H7 (cell line): Measurements from ENCODE around the gene DGKA. TPM values are rescaled to one million over a fixed set of nuclear protein-coding genes. Genes with fewer than 3 reads are reported as not detected.
"Not testable (repeated sequence)": the region's sequence is repeated elsewhere in the genome, so short reads cannot be mapped to it uniquely, and the experiment has no call there.

ENCODE experiments used
- DNase-seq: peaks from one replicate; pipeline ENCODE4 v3.0.0; 2012
- H3K27me3 ChIP-seq: 2 replicates; pipeline ENCODE4 v1.6.0; 2011; ENCODE audit warnings: mild to moderate bottlenecking, low read length; ENCODE audit not compliant: control insufficient read depth, insufficient read depth
- H3K36me3 ChIP-seq: replicated peaks from 2 replicates; pipeline ENCODE4 v1.5.1; 2011; ENCODE audit warnings: low read length; ENCODE audit not compliant: control insufficient read depth, insufficient read depth
- H3K4me3 ChIP-seq: 2 replicates; pipeline ENCODE4 v1.5.1; 2011; ENCODE audit warnings: low read depth, mild to moderate bottlenecking, control low read depth, low read length, moderate library complexity; ENCODE audit not compliant: insufficient read depth
- total RNA-seq: library from RNA; depleted of rRNA; stranded (reverse); fragments of >200 nt; shearing (Covaris generic); gene quantifications from 2 replicates; pipeline ENCODE4 v1.2.3, GENCODE V29; 2014; rRNA removed

Gene DGKA
- total RNA-seq = 7.9 and 10.9 TPM in 2 replicates

GRCh38 chr12:55930771-55931316, at the start of gene DGKA:
TSS of gene DGKA (plus strand) at chr12:55931162. CDS start at chr12:55936504, 5,342 bp downstream.
- Histone ChIP-seq H3K27me3 (peaks cover 35% of the 10 kb centered on the region), H3K4me3 (peak within 1 kb of the TSS; percentile 59), H3K36me3 (no peaks in the 10 kb centered on the region)
- peak; percentile 77 for DNase-seq

DNA sequence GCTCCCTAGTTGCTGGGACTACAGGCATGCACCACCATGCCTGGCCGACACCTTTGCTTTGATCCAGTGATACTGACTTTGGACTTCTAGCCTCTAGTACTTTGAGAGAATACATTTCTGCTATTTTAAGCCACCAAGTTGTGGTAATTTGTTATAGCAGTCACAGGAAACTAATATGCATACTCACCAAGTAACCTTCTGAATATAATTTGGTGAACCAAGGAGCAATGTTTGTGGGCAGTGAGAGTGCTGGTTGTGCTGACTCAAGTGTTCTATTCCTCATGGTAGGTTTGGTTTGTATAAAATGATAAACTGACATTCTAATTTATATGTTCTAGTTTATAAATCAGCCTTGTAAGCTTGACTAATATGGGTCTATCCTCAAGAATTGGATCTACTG, 45.8 kb upstream of the DGKA start:
- Histone ChIP-seq H3K36me3 (no peaks in the 10 kb centered on the region), H3K27me3 (no peaks in the 10 kb centered on the region), H3K4me3 (no peak overlapping the region)
- DNase-seq = no peak

GRCh38 chr12:55891310-55891709, 39.7 kb upstream of the DGKA start:
- Histone ChIP-seq H3K27me3 (no peaks in the 10 kb centered on the region), H3K4me3 (no peak overlapping the region), H3K36me3 (no peaks in the 10 kb centered on the region)
- no peak for DNase-seq

GRCh38 chr12:55893723-55894122, 37.2 kb upstream of the DGKA start:
- no peaks in the 10 kb centered on the region for H3K36me3 ChIP-seq
- H3K4me3 ChIP-seq = no peak overlapping the region
- DNase-seq = no peak
- H3K27me3 ChIP-seq = no peaks in the 10 kb centered on the region

GRCh38 chr12:55899082-55899481, 31.9 kb upstream of the DGKA start:
- Histone ChIP-seq H3K4me3 (no peak overlapping the region), H3K27me3 (no peaks in the 10 kb centered on the region), H3K36me3 (peaks cover 10% of the 10 kb centered on the region)
- DNase-seq = no peak

DNA sequence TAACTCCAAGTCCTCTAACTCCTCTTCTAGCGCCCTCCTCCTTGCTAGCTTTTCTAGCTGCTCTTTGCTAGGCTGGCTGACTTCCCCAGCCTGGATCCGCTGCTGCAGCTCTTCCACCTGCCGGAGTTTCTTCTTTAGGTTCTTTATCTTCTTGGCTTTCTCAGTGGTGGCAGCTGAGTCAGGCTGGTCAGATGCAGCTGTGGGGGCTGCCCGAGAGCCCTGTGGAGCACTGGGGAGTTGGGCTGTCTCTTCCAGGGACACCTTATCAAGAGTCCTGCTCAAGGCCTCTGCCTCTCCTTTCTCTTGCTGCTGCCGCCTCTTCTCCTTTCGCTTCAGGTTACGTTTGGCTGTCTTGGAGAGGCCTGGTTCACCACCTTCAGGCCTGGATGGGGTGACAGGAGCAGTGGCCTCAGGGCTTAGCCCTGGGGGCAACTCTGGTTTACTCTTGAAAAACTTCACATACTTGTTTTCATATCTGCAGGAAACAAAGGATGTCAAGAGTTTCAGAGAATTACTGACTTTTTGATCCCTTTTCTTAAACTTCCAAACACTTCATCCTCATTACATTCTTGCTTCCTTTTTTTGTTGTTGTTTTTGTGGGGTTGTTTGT, 29.0 kb upstream of the DGKA start:
- no peak for DNase-seq
- Histone ChIP-seq H3K27me3 (no peaks in the 10 kb centered on the region), H3K36me3 (peaks cover 10% of the 10 kb centered on the region), H3K4me3 (no peak overlapping the region)

DNA sequence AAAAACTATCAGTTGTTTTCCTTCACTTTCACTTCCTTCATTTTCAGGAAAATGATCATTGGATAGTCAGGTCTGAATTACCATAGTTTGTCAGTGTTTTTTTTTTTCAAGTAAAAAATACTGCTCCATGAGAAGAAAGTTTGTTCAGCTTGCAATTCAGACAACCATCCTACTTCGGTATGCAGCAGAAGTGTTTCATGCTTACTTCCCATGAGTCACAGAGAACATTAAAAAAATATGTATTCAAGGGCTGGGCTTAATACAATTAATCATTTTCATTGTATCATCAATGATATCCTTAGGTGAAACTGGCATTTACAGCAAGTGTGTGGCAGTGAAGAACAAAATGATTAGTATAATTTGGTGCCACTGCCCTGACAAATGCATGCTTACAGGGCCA, 24.9 kb upstream of the DGKA start:
- no peak for DNase-seq
- no peak overlapping the region for H3K4me3 ChIP-seq
- no peaks in the 10 kb centered on the region for H3K27me3 ChIP-seq
- H3K36me3 ChIP-seq = peaks cover 9% of the 10 kb centered on the region

GRCh38 chr12:55908726-55909512, 22.0 kb upstream of the DGKA start:
- no peaks in the 10 kb centered on the region for H3K27me3 ChIP-seq
- no peaks in the 10 kb centered on the region for H3K36me3 ChIP-seq
- DNase-seq = no peak
- no peak overlapping the region for H3K4me3 ChIP-seq

DNA sequence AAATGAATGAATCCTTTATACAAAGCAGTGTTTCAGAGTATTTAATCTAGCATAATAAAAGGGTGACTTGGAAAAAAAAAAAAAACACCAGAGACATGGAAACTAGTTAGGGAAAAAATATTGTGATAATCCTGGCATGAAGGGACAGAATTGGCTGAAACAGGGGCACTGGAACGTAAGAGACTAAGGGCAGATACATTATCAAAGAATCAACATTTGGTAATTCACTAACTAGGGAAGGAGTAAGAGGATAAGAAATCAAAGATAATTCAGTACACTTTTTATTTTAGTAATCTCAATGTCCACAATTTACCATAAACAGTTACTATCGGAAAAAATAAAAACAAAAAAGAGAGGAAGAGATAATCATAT, 21.5 kb upstream of the DGKA start:
- Histone ChIP-seq H3K4me3 (no peak overlapping the region), H3K36me3 (no peaks in the 10 kb centered on the region), H3K27me3 (no peaks in the 10 kb centered on the region)
- no peak for DNase-seq

DNA sequence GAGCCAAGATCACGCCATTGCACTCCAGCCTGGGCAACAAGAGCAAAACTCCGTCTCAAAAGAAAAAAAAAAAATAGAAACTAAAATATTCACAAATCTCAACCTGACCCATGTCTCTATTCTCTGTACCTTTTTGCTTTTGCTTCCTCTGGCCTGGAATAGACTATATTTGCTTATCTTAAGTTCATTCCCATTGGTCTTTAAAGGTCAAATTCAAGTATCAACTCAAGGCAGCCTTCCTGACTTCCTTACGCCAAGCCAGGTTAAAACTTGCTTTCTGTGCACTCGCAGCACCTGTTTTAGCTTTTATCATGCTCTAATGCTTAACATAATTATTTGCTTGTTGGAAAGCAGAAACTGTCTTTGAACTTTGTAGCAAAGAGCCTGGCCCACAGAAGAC, 18.1 kb upstream of the DGKA start:
- Histone ChIP-seq H3K4me3 (no peak overlapping the region), H3K27me3 (no peaks in the 10 kb centered on the region), H3K36me3 (no peaks in the 10 kb centered on the region)
- no peak for DNase-seq

DNA sequence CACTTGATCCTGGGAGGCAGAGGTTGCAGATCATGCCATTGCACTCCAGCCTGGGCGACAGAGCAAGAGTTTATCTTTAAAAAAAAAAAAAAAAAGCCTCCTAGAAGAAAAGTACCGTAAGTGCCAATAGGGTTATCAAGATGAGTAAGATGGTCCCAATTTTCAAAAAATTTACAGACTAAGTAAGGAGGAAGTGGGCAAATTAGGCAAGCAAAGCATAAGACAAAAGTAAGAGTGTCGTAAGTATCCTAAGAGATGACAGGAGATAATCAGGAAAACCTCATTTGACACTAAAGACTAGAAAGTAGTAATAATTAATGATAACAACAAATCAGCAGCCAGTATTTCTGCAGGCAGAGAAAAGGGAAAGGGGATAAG, 15.5 kb upstream of the DGKA start:
- Histone ChIP-seq H3K27me3 (no peaks in the 10 kb centered on the region), H3K36me3 (no peaks in the 10 kb centered on the region), H3K4me3 (no peak overlapping the region)
- DNase-seq = no peak

DNA sequence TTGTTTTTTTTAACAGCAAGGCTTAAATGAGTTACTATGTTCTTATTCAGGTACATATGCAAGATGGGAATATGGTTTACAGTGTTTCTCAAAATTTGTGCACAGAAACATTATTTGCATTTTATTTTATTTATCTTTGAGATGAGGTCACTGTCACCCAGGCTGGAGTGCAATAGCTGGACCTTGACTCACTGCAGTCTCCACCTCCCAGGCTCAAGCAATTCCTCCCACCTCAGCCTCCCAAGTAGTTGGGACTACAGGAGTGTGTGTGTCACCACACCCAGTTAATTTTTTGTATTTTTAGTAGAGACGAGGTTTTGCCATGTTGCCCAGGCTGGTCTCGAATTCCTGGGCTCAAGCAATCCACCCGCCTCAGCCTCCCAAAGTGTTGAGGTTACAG, 11.9 kb upstream of the DGKA start:
- not testable (repeated sequence) for DNase-seq, H3K4me3 ChIP-seq, H3K36me3 ChIP-seq, H3K27me3 ChIP-seq

DNA sequence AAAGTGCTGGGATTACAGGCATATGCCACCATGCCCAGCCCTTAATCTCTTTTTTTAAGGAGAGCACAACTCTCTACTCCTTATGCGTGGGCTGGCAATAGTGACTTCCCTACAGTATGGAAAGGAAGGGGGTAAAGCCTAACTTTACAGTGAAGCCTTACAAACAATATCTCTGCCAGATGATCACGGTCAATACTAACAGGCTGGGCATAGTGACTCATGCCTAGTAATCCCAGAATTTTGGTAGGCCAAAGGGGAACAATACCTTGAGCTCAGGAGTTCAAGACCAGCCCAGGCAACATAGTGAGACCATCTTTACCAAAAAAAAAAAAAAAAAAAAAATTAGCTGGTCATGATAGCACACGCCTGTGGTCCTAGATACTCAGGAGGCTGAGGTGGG, 8.8 kb upstream of the DGKA start:
- Histone ChIP-seq H3K4me3 (no peak overlapping the region), H3K36me3 (no peaks in the 10 kb centered on the region; the same call in none of the 2 replicates), H3K27me3 (no peaks in the 10 kb centered on the region)
- DNase-seq = no peak

DNA sequence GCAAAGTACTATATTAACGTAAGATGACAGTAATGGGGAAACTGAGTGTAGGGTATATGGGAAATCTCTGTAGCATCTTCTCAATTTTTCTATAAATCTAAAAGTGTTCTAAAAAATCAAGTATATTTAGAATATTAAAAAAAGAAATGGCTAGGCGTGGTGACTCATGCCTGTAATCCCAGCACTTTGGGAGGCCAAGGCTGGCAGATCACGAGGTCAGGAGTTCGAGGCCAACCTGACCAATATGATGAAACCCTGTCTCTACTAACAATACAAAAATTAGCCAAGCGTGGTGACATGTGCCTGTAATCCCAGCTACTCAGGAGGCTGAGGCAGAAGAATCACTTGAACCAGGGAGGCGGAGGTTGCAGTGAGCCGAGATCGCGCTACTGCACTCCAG, 7.3 kb upstream of the DGKA start:
- H3K4me3 ChIP-seq = not testable (repeated sequence)

GRCh38 chr12:55925371-55925770, 5.6 kb upstream of the DGKA start:
- Histone ChIP-seq H3K4me3 (no peak overlapping the region), H3K27me3 (no peaks in the 10 kb centered on the region)
- DNase-seq = no peak

More for the DNA sequence above, 7.3 kb upstream of the DGKA start:
- not testable (repeated sequence) for DNase-seq, H3K36me3 ChIP-seq, H3K27me3 ChIP-seq

More at GRCh38 chr12:55925371-55925770, 5.6 kb upstream of the DGKA start:
- H3K36me3 ChIP-seq = no peaks in the 10 kb centered on the region; the same call in none of the 2 replicates
